ENCODE data around the gene PRKN.
"Not testable (repeated sequence)": the region's sequence is repeated elsewhere in the genome, so short reads cannot be mapped to it uniquely, and the experiment has no call there.

Gene PRKN

GRCh38 chr6:161926324-161926723 lies 801.2 kb downstream of the PRKN start:
- DNase-seq = no peak

- no peak for DNase-seq
These were observed 803.0 kb downstream of the PRKN start for GRCh38 chr6:161924516-161925116.

GRCh38 chr6:161922631-161923119 lies 804.9 kb downstream of the PRKN start:
- peak; percentile 12 for DNase-seq

DNA sequence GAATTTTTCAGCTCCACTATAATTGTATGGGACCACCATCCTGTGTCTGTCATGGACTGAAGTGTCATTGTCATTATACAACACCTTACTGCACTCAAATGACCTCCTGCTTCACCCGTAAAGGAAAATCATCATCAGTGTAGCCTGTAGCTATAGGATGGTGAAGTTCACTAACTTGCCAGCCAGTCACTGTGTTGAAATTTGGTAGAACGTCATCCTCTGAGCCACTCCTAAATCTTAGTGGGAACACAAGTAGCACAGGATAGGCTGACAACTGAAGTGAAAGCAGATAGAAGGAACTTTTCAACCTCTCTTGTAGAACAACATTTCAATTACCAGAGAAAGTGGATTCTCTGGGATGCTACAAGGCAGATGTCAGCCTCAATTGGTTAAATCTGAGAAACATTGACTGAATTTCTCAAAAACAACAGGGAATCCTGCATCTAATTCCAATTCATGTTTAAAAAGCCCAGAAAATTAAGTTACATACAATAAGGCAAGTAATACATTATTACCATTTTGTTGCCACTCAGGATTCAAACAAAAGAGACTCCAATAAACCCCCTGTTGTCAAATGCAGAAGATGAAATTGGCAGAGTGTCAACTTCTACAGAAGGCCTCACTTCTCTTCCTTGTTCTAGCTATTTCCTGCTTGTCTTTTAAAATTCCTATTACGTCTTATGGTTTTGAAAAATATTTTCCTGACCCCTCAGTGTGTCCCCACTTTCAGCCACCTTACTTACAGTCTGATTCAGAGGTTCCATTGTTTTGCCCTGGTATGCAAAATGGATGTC lies 805.8 kb downstream of the PRKN start:
- no peak for DNase-seq

DNA sequence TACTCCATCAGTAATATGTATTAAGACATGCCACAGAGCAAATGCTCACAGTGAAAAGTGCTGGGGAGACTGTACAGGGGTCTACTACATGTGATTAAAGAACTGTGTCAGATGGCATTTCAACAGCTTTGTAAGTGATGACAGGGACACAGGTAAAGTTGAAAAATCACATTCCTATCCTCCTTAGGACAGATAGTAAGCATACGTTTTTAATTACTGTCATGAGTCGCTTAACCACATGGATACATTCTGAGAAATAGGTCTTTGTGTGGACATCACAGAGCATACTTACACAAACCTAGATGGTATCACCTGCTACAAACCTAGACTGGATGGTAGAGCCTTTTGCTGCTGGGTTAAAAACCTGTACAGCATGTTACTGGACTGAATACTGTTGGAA lies 807.9 kb downstream of the PRKN start:
- DNase-seq = no peak

- peak; percentile 49 for DNase-seq
These were observed 808.8 kb downstream of the PRKN start for GRCh38 chr6:161918628-161919205.

DNA sequence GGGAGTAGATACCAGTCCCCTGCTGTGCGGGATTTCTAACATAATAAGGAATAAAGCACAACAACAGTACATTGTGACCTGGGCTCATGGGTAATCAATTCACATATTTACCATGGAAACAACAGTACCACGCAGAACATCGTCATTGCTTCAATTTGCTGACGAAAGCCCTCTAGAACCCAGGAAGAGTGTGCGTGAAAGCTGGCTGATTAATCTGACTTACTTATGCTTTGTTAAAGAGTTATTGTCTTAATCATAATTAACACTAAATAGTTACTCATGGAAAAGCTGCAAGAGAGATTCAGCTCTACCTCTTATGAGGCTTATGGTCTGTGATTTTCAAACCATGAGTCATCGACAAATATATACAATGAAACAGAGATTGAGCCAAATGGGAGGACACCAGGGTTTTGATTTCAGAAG lies 809.4 kb downstream of the PRKN start:
- no peak for DNase-seq

DNA sequence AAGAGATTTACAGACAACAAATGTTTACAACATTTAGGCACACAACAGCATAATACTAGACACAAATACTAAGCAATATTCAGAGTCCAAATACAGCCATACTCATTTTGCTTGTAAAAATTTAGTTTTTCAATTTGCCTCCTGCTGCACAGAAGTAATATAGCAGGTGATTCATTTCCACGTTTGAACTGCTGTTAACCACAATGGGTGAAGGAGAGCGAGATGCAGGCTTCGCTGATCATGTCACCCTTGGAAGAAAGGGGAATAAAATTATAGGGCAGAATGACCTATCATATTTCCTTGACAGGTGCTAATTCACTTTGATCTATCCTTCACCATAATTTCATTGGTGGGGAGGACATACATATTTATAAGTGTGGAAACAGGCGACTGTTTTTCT lies 809.9 kb downstream of the PRKN start:
- no peak for DNase-seq

GRCh38 chr6:161915456-161915964 lies 812.1 kb downstream of the PRKN start:
- no peak for DNase-seq

DNA sequence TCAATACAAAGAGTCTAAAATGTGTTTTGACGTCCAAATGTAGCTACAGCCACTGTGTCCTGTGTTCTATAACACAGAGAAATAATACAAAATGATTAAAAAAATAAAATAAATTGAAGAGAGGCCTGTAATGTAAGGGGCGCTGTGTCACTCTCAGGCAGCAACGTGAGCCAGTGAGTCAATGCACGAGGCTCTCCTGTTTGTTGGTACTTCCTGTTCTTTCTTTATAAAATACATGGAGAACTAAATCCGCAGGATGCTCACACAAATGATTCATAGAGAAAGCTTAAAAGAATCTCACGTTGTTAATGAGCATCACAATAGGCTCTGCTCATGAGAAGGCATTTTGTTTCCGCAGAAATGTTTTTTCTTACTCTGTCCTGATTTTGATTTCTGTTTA lies 818.7 kb downstream of the PRKN start:
- DNase-seq = no peak

- DNase-seq = no peak
These were observed 821.0 kb downstream of the PRKN start for GRCh38 chr6:161906571-161906970.

GRCh38 chr6:161903584-161904212 lies 823.9 kb downstream of the PRKN start:
- no peak for DNase-seq

DNA sequence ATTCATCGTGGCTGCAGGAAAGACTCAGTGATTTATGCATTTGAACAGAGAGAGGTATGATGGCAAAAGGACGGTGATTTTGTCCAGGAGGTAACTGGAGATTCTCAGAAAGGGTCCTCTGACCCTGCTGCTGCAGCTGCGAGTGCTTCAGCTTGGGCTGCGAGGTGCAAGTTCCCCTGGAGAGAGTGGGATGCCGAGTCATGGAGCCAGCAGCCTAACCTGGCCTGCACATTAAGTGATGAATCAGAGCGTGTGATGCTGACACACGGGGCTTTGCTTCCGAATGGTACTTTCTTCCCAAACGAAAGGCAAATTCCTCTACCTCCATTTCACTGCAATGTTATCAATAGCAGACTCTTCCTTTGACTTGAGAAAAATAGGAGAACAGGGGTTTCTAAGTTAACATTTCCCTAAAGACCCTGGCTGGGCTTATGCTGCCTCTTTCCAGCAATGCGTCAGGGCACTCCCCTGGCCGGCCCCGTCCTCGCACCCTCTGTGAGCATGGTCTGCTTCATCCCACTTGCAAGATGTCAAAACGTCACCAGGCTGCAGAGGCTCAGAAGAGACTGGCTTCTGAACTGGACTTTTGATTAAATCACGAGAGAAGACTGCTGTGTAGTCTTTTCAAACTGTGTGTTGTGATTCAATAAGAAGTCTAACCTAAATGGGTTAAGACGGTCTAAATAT lies 825.7 kb downstream of the PRKN start:
- DNase-seq = no peak

DNA sequence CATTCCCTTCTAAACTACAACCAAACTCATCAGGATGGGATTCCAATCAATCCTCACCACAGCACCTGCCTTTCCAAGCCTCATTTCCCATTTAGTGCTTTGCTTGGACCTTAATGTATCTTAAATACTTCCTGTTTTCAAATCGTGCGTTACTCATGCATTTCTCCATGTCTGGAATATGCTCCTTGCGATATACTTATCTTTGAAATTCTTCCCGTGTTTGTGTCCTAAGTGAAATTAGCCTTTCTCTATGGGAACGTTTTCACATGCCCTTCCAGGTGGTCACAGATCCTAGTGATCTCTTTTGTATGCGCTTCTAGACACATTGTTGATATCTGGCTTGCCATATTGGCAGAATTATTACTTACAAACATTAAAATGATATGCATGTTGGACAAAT lies 833.1 kb downstream of the PRKN start:
- no peak for DNase-seq

- peak; percentile 16 for DNase-seq
These were observed 836.0 kb downstream of the PRKN start for GRCh38 chr6:161891542-161891941.

GRCh38 chr6:161890832-161891297 lies 836.7 kb downstream of the PRKN start:
- DNase-seq = no peak

DNA sequence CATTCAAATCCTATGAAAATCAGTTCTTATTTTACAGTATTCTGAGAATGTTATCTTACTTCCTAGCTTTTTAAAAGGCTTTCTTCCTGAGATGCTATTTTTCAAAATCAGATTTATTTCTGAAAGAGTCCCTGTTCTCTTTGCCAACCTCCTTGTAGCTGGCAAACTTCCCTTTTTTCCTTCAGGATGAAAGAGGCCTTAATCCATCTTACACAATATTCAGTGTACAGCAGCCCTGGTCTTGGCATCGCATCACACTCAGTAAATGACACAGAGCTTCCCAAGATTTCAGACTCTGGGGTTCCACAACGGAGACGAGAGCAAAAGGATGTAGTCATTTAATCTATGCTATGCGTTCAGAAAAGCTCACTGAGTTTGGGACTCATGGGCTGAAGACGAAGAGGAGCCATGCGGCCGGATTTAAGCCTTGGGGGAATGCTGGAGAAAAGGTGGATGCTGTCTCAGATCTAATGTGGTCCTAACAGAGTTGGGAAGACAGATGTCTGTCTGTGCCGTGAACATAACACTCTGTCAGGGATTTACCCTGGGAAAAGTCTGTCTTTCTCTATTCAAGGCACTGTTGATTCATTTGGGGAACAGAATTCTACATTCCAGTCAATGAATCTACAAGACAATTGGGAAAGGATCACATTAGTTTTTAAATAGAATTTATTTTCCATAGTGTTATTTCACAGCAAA lies 837.3 kb downstream of the PRKN start:
- DNase-seq = no peak

DNA sequence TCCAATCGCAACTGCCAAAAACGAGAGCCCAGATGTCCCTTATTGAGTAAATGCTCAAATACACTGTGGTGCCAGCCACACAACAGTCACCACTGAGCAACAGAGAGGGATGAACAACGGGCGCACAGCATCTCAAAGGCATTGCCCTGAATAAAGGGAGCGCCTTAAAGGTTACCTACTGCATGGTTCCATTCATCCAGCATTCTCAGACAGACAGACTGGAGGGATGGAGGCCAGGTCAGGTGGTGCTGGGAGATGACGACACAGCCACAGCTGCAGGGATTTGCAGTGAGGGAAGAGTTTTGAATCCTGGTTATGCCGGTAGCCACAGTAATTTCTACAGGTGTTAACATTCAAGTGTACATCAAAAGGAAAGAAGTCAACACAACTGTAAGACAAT lies 838.2 kb downstream of the PRKN start:
- DNase-seq = no peak

DNA sequence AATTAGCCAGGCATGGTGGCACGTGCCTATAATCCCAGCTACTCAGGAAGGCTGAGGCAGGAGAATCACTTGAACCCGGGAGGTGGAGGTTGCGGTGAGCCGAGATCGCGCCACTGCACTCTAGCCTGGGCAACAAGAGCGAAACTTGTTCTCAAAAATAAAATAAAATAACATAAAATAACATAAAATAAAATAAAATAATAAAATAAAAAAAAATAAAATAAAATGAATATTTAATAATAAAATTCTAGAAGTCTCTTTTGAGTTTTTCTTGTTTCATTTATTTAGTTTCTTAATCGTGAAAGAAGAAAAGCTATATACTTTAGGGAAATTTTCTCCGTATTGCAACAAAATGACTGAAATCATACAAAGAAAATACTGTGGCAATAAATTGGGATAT lies 841.0 kb downstream of the PRKN start:
- DNase-seq = not testable (repeated sequence)

GRCh38 chr6:161884782-161885181 lies 842.8 kb downstream of the PRKN start:
- no peak for DNase-seq

- DNase-seq = no peak
These were observed 845.3 kb downstream of the PRKN start for GRCh38 chr6:161882196-161882765.

DNA sequence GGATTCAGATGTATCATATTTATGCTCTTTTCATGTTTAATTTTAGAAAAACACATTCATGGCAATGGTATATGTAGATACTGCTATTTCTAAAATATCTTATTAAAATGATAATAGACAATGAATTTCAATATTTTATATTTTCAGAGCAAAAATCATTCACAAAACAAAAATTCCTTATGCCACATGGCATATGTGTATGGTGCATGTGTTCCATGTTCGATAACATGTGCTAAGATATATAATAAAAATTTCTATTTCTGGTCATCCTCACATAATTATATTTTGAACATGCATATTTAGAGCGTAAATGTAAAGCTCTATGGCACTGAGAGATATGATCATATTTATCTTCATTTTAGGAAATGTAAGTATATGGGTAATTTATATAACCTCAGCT lies 847.5 kb downstream of the PRKN start:
- no peak for DNase-seq
